ENCODE measurements around the gene UBXN4. TPM values are rescaled to one million over a fixed set of nuclear protein-coding genes. Genes with fewer than 3 reads are reported as not detected.

Gene UBXN4
- total and polyA plus RNA-seq, 10 donors: 36.6 to 101 (median 89.1) TPM

DNA sequence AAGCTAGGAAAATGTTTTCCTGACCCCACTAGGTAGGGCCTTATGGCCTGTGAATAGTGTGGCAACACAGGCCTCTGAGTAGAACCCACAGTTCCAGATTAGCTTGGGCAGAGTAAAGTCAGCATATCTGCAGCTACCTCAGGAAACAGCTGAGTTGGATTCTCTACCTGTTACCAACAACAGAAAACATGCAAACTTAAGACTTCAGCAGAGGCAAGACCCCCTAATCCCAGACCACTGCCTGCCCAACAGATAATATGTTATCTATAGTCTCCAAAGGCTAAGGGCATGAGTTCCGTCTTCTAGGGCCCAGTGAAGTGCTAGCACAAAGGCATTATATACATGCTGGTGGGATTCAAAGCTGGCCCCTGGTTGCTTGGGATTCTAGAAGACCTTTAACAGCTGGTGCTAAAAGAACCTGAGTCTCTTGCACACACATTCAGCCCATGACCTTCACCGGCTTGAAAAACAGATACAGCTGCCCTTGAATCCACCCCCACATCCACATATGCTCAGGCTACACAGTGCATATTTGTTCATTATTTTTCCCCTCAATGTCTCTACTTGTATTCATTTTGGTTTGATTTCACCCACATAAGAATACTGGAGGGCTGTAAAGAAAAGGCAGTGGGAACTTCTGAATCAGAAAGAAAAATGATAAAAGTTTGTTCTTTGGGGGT, 13.5 kb upstream of the UBXN4 start:
- no peaks in the 10 kb centered on the region for H3K4me1 ChIP-seq
- H3K36me3 ChIP-seq: peaks cover 0 to 28% (median 12%) of the 10 kb centered on the region in 6 donors
- WGBS, 5 donors: 79 to 87% (median 82%) methylated on average over 2 of the region's 2 CpGs
- intact Hi-C loops (cut with DNase I; ENCODE audit: low total_unique reads): no loop called here
- no peaks in the 10 kb centered on the region for H3K9me3 ChIP-seq
- H3K27me3 ChIP-seq (replicated peaks in 1 of 7): no peaks in the 10 kb centered on the region
- no peak overlapping the region for H3K27ac ChIP-seq
- TF ChIP-seq, protein P1, sequence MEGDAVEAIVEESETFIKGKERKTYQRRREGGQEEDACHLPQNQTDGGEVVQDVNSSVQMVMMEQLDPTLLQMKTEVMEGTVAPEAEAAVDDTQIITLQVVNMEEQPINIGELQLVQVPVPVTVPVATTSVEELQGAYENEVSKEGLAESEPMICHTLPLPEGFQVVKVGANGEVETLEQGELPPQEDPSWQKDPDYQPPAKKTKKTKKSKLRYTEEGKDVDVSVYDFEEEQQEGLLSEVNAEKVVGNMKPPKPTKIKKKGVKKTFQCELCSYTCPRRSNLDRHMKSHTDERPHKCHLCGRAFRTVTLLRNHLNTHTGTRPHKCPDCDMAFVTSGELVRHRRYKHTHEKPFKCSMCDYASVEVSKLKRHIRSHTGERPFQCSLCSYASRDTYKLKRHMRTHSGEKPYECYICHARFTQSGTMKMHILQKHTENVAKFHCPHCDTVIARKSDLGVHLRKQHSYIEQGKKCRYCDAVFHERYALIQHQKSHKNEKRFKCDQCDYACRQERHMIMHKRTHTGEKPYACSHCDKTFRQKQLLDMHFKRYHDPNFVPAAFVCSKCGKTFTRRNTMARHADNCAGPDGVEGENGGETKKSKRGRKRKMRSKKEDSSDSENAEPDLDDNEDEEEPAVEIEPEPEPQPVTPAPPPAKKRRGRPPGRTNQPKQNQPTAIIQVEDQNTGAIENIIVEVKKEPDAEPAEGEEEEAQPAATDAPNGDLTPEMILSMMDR (IDR thresholded peaks at IDR 0.05 in 8 of 11, conservative IDR thresholded peaks at IDR 0.05 in 3 of 11): no peak
- TF ChIP-seq POLR2AphosphoS5 (IDR thresholded peaks at IDR 0.05) (no peak), POLR2A (IDR thresholded peaks at IDR 0.05) (no peak)
- no peak overlapping the region for H3K4me3 ChIP-seq
- DNase-seq: no peak

GRCh38 chr2:135732561-135732960, 9.1 kb upstream of the UBXN4 start:
- Histone ChIP-seq H3K4me1 (no peaks in the 10 kb centered on the region), H3K36me3 (no peaks in the 10 kb centered on the region), H3K9me3 (no peaks in the 10 kb centered on the region), H3K27ac (no peak overlapping the region), H3K27me3 (replicated peaks in 1 of 7) (no peaks in the 10 kb centered on the region), H3K4me3 (no peak overlapping the region)
- intact Hi-C loops (cut with DNase I; ENCODE audit: low total_unique reads): no loop called here
- no peak for TF ChIP-seq POLR2AphosphoS5 (IDR thresholded peaks at IDR 0.05)
- TF ChIP-seq, protein P1 (IDR thresholded peaks at IDR 0.05 in 8 of 11, conservative IDR thresholded peaks at IDR 0.05 in 3 of 11): no peak
- no peak for TF ChIP-seq POLR2A (IDR thresholded peaks at IDR 0.05)
- 87 to 97% (median 93%) methylated on average over 5 of the region's 5 CpGs for WGBS, 5 donors
- DNase-seq: no peak

DNA sequence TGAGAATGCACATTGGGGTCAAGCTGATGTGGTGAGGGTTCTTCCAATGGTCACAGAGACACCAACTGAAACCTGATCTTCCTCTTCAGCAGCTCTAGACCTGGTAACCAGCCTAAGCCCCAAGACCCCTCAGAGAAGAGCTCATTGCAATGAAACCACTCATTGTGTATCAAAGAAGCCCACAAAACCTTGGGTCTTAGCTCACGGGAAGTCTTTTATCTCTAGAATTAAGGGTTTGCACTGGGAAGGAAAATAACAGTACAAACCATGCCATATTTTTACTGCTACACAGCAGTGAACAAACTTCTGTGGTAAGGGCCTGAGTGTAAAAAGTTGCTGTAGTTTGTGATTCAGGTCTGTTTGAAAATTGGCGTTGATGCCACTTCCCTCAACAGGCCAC, 8.6 kb upstream of the UBXN4 start:
- Histone ChIP-seq H3K27me3 (replicated peaks in 1 of 7) (no peaks in the 10 kb centered on the region), H3K27ac (no peak overlapping the region), H3K4me3 (no peak overlapping the region), H3K36me3 (no peaks in the 10 kb centered on the region), H3K4me1 (no peaks in the 10 kb centered on the region), H3K9me3 (no peaks in the 10 kb centered on the region)
- TF ChIP-seq, protein P1 (IDR thresholded peaks at IDR 0.05 in 8 of 11, conservative IDR thresholded peaks at IDR 0.05 in 3 of 11): no peak
- TF ChIP-seq POLR2AphosphoS5 (IDR thresholded peaks at IDR 0.05) (no peak), POLR2A (IDR thresholded peaks at IDR 0.05) (no peak)
- DNase-seq: no peak
- intact Hi-C loops (cut with DNase I; ENCODE audit: low total_unique reads): no loop called here
- 85 to 95% (median 93%) methylated on average over 2 of the region's 2 CpGs for WGBS, 5 donors

DNA sequence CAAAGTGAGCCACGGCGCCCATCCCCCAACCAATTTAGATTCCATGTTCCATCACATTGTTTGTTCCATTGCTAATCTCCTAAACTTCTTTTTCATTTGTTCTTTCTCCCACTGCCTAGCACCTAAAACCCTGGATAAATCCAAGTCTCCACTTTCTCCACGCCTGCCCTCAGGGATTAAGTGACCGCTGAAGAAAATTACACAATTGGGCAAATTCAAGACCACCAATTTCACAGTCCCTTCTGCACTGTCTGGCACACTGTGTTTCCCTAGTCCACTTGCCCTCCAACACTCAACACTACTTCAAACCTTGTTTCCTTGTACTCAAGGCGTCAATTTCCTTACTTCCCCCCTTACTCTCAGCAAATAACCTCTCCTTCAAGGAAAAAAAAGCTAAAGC, 5.1 kb upstream of the UBXN4 start:
- intact Hi-C loops (cut with DNase I; ENCODE audit: low total_unique reads): no loop called here
- Histone ChIP-seq H3K36me3 (no peaks in the 10 kb centered on the region), H3K27ac (no peak overlapping the region), H3K4me3 (no peak overlapping the region), H3K27me3 (replicated peaks in 1 of 7) (no peaks in the 10 kb centered on the region), H3K4me1 (peaks cover 0 to 4% (median 0%) of the 10 kb centered on the region in 6 donors), H3K9me3 (no peaks in the 10 kb centered on the region)
- 93 to 98% (median 95%) methylated on average over 5 of the region's 5 CpGs for WGBS, 5 donors
- DNase-seq: no peak
- TF ChIP-seq, protein P1 (IDR thresholded peaks at IDR 0.05 in 8 of 11, conservative IDR thresholded peaks at IDR 0.05 in 3 of 11): no peak
- TF ChIP-seq POLR2AphosphoS5 (IDR thresholded peaks at IDR 0.05) (no peak), POLR2A (IDR thresholded peaks at IDR 0.05) (no peak)

All from spleen (tissue), 11 donors.